Camera-type eye (tissue), 1 donor: ENCODE results near the gene TMEM176B. TPM values are rescaled to one million over a fixed set of nuclear protein-coding genes. Genes with fewer than 3 reads are reported as not detected.

Experiments used
- total RNA-seq: library from RNA; depleted of rRNA; stranded (reverse); fragments of >200 nt; gene quantifications from one replicate; pipeline ENCODE4 v1.2.3, GENCODE V29; 2014

TMEM176B gene
- total RNA-seq = 30.5 TPM

DNA sequence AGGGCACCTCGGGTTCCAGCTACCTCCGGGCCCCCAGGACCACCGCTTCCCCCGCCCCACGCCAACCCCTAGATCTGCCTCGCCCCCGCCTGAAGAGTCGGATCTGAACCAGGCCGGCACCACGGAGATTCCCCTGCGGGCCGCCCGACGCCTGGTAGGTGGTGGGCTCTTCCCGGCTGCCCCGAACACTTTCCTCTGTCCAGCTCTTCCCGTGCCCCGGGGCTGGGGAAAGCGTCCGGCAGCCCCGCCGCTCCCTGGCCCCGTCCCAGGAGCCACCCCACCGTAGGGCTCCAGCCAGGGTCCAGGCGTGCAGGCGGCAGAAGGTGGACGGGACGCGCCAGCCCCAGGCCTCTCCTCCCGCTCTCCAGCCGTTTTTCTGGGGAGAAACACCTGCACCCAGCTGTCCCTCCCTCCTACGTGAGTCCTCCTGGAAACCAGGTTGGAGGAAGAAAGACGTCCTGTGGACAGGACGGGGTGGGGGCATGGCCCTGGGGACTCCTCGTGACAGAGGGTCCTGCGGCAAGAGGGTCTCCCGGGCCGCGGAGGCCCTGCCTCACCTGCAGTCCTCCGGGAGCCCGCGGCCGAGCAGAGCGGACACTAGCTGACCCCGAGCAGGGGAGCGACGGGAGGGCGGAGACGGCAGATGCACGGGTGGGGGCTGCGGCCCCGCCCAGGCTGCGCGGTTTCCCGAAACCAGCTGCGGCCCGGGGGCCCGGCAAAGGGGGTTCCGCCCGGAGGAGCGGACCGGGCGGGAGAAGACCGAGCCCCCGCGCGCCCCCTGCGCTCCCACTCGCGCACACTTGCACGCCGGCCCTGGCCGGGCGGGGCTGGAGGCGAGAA lies at the start of gene TMEM176B:
Gene TMEM176B, minus strand, starts transcription at position 624 of the 840 bp plus-strand sequence. CDS start 3,795 bp downstream, outside the sequence.

GRCh38 chr7:150800581-150801241 lies 547 bp upstream of the TMEM176B start, which contains the start of gene TMEM176A:
TSS of gene TMEM176A (plus strand) at chr7:150800769. CDS start at chr7:150801551, 782 bp downstream.

Other genes starting within 250 kb of the TMEM176B start
- 22.5 TPM for gene GIMAP4, start 233.0 kb downstream of the TMEM176B start, total RNA-seq
- gene GIMAP6, start 168.0 kb downstream of the TMEM176B start, total RNA-seq = 11.7 TPM
- 7.6 TPM for gene GIMAP2, start 114.7 kb downstream of the TMEM176B start, total RNA-seq
- 1.9 TPM for gene GIMAP1, start 83.8 kb downstream of the TMEM176B start, total RNA-seq
- 14.8 TPM for gene GIMAP5, start 62.9 kb downstream of the TMEM176B start, total RNA-seq
- gene TMEM176A, start 405 bp upstream of the TMEM176B start, total RNA-seq = 15.6 TPM
- gene AOC1, start 52.2 kb upstream of the TMEM176B start, total RNA-seq = not detected
- gene KCNH2, start 178.0 kb upstream of the TMEM176B start, total RNA-seq = 22.7 TPM
- 7.9 TPM for gene NOS3, start 190.7 kb upstream of the TMEM176B start, total RNA-seq
- 1.9 TPM for gene ATG9B, start 224.1 kb upstream of the TMEM176B start, total RNA-seq
- gene ABCB8, start 228.1 kb upstream of the TMEM176B start, total RNA-seq = 23.3 TPM
- 4.4 TPM for gene ASIC3, start 248.2 kb upstream of the TMEM176B start, total RNA-seq